Liver (tissue), 9 donors: ENCODE data around the gene RETN. TPM values are rescaled to one million over a fixed set of nuclear protein-coding genes. Genes with fewer than 3 reads are reported as not detected.

Experiments used
- DNase-seq: peaks from one replicate; pipeline ENCODE4 v3.0.0-alpha.2; 2017; ENCODE audit warnings: low spot score
- H3K27ac ChIP-seq, 2 donors: one replicate each; pipeline ENCODE4 v1.7.0; 2013; ENCODE audit warnings: inconsistent platforms in 2 of 2, low read length in 2 of 2, control low read depth in 1 of 2, low read depth in 1 of 2, mild to moderate bottlenecking in 1 of 2
- H3K27me3 ChIP-seq, 4 donors: one replicate each; pipeline versions ENCODE4 v1.6.1 to v1.7.0; 2013; ENCODE audit warnings: low read length in 3 of 4, inconsistent platforms in 1 of 4, mild to moderate bottlenecking in 1 of 4, moderate library complexity in 1 of 4; ENCODE audit not compliant: control insufficient read depth in 4 of 4, insufficient read depth in 4 of 4
- H3K36me3 ChIP-seq, 4 donors: one replicate each; pipeline versions ENCODE4 v1.6.1 to v1.7.0; 2013; ENCODE audit warnings: low read length in 3 of 4, mild to moderate bottlenecking in 3 of 4, low read depth in 1 of 4, moderate library complexity in 1 of 4; ENCODE audit not compliant: control insufficient read depth in 4 of 4, insufficient read depth in 3 of 4
- H3K4me1 ChIP-seq, 4 donors: one replicate each; pipeline versions ENCODE4 v1.6.1 to v1.7.0; 2013; ENCODE audit warnings: low read length in 3 of 4, mild to moderate bottlenecking in 3 of 4, moderate library complexity in 1 of 4; ENCODE audit not compliant: control insufficient read depth in 4 of 4, insufficient read depth in 4 of 4
- H3K4me3 ChIP-seq, 3 donors: one replicate each; pipeline versions ENCODE4 v1.6.1 to v1.7.0; 2013; ENCODE audit warnings: low read length in 3 of 3, control low read depth in 1 of 3, low read depth in 1 of 3, mild to moderate bottlenecking in 1 of 3
- H3K9ac ChIP-seq, 2 donors: one replicate each; pipeline ENCODE4 v1.7.0; 2013; ENCODE audit warnings: low read length in 2 of 2, mild to moderate bottlenecking in 2 of 2, moderate library complexity in 2 of 2, control low read depth in 1 of 2, low read depth in 1 of 2
- H3K9me3 ChIP-seq, 4 donors: one replicate each; pipeline versions ENCODE4 v1.6.1 to v1.7.0; 2013; ENCODE audit warnings: low read length in 3 of 4; ENCODE audit not compliant: control insufficient read depth in 4 of 4
- ATF3 ChIP-seq: IDR thresholded peaks from 2 replicates; pipeline ENCODE4 v1.6.1; 2016; ENCODE audit warnings: antibody characterized with exemption
- CTCF ChIP-seq: fragments of 150-350 bp; IDR thresholded peaks from 2 replicates; pipeline ENCODE4 v1.5.1; 2017; ENCODE audit warnings: improper control_type of control experiment, low read depth, low read length; ENCODE audit not compliant: missing input control
- EGR1 ChIP-seq, 2 donors: IDR thresholded peaks; 2 replicates each; pipeline ENCODE4 v1.6.1; 2016 to 2018; ENCODE audit warnings: antibody characterized with exemption in 2 of 2, low read depth in 2 of 2
- FOXA1 ChIP-seq: IDR thresholded peaks from 2 replicates; pipeline ENCODE4 v1.6.1; 2016; ENCODE audit warnings: antibody characterized with exemption
- FOXA2 ChIP-seq: IDR thresholded peaks from 2 replicates; pipeline ENCODE4 v1.6.1; 2016; ENCODE audit warnings: antibody characterized with exemption
- GABPA ChIP-seq, 2 donors: IDR thresholded peaks in 1 of 2; conservative IDR thresholded peaks in 1 of 2; 2 replicates each; pipeline ENCODE4 v1.6.1; 2016; ENCODE audit warnings: antibody characterized with exemption in 2 of 2, mild to moderate bottlenecking in 1 of 2, moderate library complexity in 1 of 2
- HNF4A ChIP-seq, 2 donors: conservative IDR thresholded peaks; 2 replicates each; pipeline ENCODE4 v1.6.1; 2016; ENCODE audit warnings: antibody characterized with exemption in 2 of 2, mild to moderate bottlenecking in 2 of 2
- HNF4G ChIP-seq: IDR thresholded peaks from 2 replicates; pipeline ENCODE4 v1.6.1; 2016; ENCODE audit warnings: antibody characterized with exemption
- JUND ChIP-seq, 2 donors: IDR thresholded peaks; 2 replicates each; pipeline ENCODE4 v1.6.1; 2016; ENCODE audit warnings: antibody characterized with exemption in 2 of 2
- NR2F2 ChIP-seq: IDR thresholded peaks from 2 replicates; pipeline ENCODE4 v1.6.1; 2016; ENCODE audit warnings: antibody characterized with exemption
- REST ChIP-seq: IDR thresholded peaks from 2 replicates; pipeline ENCODE4 v1.6.1; 2016; ENCODE audit warnings: antibody characterized with exemption, mild to moderate bottlenecking
- RXRA ChIP-seq, 2 donors: IDR thresholded peaks; 2 replicates each; pipeline ENCODE4 v1.6.1; 2017 to 2018; ENCODE audit warnings: antibody characterized with exemption in 2 of 2, mild to moderate bottlenecking in 1 of 2
- TAF1 ChIP-seq: conservative IDR thresholded peaks from 2 replicates; pipeline ENCODE4 v1.6.1; 2016; ENCODE audit warnings: antibody characterized with exemption, mild to moderate bottlenecking
- YY1 ChIP-seq: IDR thresholded peaks from 2 replicates; pipeline ENCODE4 v1.6.1; 2016; ENCODE audit warnings: antibody characterized with exemption, mild to moderate bottlenecking
- ZBTB33 ChIP-seq: IDR thresholded peaks from 2 replicates; pipeline ENCODE4 v1.6.1; 2016; ENCODE audit warnings: antibody characterized with exemption
- WGBS: extraction: QIAGEN DNeasy Blood & Tissue Kit; methylation state at CpG from one replicate; pipeline ENCODE4 v1.1.7; 2013; 5-methylcytosine and 5-hydroxymethylcytosine counted together
- polyA plus RNA-seq, 2 donors: library from polyadenylated mRNA; stranded (reverse) in 1 of 2; unstranded in 1 of 2; fragments of 200-250 nt in 1 of 2; fragments of >200 nt in 1 of 2; fragmentation: Nextera tagmentation in 1 of 2; extraction: Ambion mirVana in 1 of 2; gene quantifications; one replicate each; pipeline versions ENCODE4 v1.2.1 to v1.2.3, GENCODE V29; 2013 to 2015
- total RNA-seq, 2 donors: library from RNA; depleted of rRNA; stranded (reverse); fragments of >200 nt; gene quantifications; one replicate each; pipeline ENCODE4 v1.2.3, GENCODE V29; 2014
- TF ChIP-seq, protein P1 (sequence below): IDR thresholded peaks from 2 replicates; pipeline ENCODE4 v1.6.1; 2016; ENCODE audit warnings: antibody characterized with exemption
- donor health status: healthy.
- donor health status: healthy.
- donor health status: healthy.
- donor health status: healthy.
- donor health status: healthy.

Gene RETN
- total and polyA plus RNA-seq, 4 donors, result 1.9 to 11.5 TPM; not detected in 2

- no peaks in the 10 kb centered on the region for H3K9me3 ChIP-seq
- WGBS, result 62% methylated on average over 6 of the region's 6 CpGs
- H3K27ac ChIP-seq, result no peak overlapping the region
- peaks cover 3 to 29% (median 19%) of the 10 kb centered on the region in 4 donors for H3K4me1 ChIP-seq
- no peak overlapping the region for H3K4me3 ChIP-seq
- peaks cover 0 to 6% (median 0%) of the 10 kb centered on the region in 4 donors for H3K36me3 ChIP-seq
- H3K27me3 ChIP-seq, result no peaks in the 10 kb centered on the region
- TF ChIP-seq CTCF (no peak), GABPA (IDR thresholded peaks at IDR 0.05 in 1 of 2, conservative IDR thresholded peaks at IDR 0.05 in 1 of 2) (no peak), ZBTB33 (no peak)
- no peak for DNase-seq
- H3K9ac ChIP-seq, result peak overlapping the region in 1 of 2 donors; percentile 25
Measured at GRCh38 chr19:7635670-7636069, 33.2 kb upstream of the RETN start.

GRCh38 chr19:7636317-7636690 lies 32.5 kb upstream of the RETN start:
- Histone ChIP-seq H3K9me3 (no peaks in the 10 kb centered on the region), H3K36me3 (peaks cover 0 to 6% (median 0%) of the 10 kb centered on the region in 4 donors), H3K9ac (peak overlapping the region in 1 of 2 donors; percentile 25), H3K27me3 (no peaks in the 10 kb centered on the region), H3K27ac (peak overlapping the region in 1 of 2 donors; percentile 62), H3K4me3 (peak overlapping the region in 2 of 3 donors; percentile 77 to 79), H3K4me1 (peaks cover 1 to 25% (median 15%) of the 10 kb centered on the region in 4 donors)
- WGBS, result 75% methylated on average over 16 of the region's 16 CpGs
- TF ChIP-seq FOXA1, result no peak
- no peak for TF ChIP-seq YY1
- no peak for TF ChIP-seq FOXA2
- TF ChIP-seq ZBTB33, result no peak
- no peak for TF ChIP-seq GABPA (IDR thresholded peaks at IDR 0.05 in 1 of 2, conservative IDR thresholded peaks at IDR 0.05 in 1 of 2)
- no peak for TF ChIP-seq RXRA (IDR thresholded peaks at IDR 0.05)
- TF ChIP-seq HNF4A (conservative IDR thresholded peaks at IDR 0.05), result no peak
- no peak for TF ChIP-seq REST
- no peak for TF ChIP-seq HNF4G
- no peak for TF ChIP-seq JUND (IDR thresholded peaks at IDR 0.05)
- no peak for TF ChIP-seq EGR1 (IDR thresholded peaks at IDR 0.05; ENCODE audit: low read depth in 2 of 2)
- TF ChIP-seq, protein P1, sequence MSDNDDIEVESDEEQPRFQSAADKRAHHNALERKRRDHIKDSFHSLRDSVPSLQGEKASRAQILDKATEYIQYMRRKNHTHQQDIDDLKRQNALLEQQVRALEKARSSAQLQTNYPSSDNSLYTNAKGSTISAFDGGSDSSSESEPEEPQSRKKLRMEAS, result no peak
- no peak for TF ChIP-seq NR2F2
- TF ChIP-seq TAF1, result no peak
- no peak for TF ChIP-seq ATF3
- TF ChIP-seq CTCF, result no peak
- DNase-seq, result no peak
